GM18861 (cell line): ENCODE data around the gene WDFY2.

ENCODE experiments used
- ATAC-seq: cut with Tn5 transposase; IDR thresholded peaks from one replicate; pipeline ENCODE4 v1.9.1; 2021; ENCODE audit not compliant: unreplicated experiment

WDFY2 gene

GRCh38 chr13:51600703-51601102 is 16.4 kb downstream of the WDFY2 start:
- ATAC-seq, result no peak

GRCh38 chr13:51601601-51602565 is 17.6 kb downstream of the WDFY2 start:
- no peak for ATAC-seq

- no peak for ATAC-seq
Measured at GRCh38 chr13:51603716-51604115, 19.5 kb downstream of the WDFY2 start.

GRCh38 chr13:51605698-51606097 is 21.4 kb downstream of the WDFY2 start:
- ATAC-seq, result no peak

- no peak for ATAC-seq
Measured at GRCh38 chr13:51607165-51607564, 22.9 kb downstream of the WDFY2 start.

- ATAC-seq, result no peak
Measured at GRCh38 chr13:51608857-51609406, 24.7 kb downstream of the WDFY2 start.

- ATAC-seq, result no peak
Measured at GRCh38 chr13:51612867-51613266, 28.6 kb downstream of the WDFY2 start.

- no peak for ATAC-seq
Measured at GRCh38 chr13:51613535-51613934, 29.3 kb downstream of the WDFY2 start.

GRCh38 chr13:51614350-51614786 is 30.1 kb downstream of the WDFY2 start:
- ATAC-seq, result peak; percentile 64

- no peak for ATAC-seq
Measured at GRCh38 chr13:51618626-51619025, 34.4 kb downstream of the WDFY2 start.

- no peak for ATAC-seq
Measured at GRCh38 chr13:51619614-51620013, 35.4 kb downstream of the WDFY2 start.

GRCh38 chr13:51620165-51620983 is 36.1 kb downstream of the WDFY2 start:
- no peak for ATAC-seq

GRCh38 chr13:51621602-51622001 is 37.3 kb downstream of the WDFY2 start:
- ATAC-seq, result no peak

- no peak for ATAC-seq
Measured at GRCh38 chr13:51623473-51623872, 39.2 kb downstream of the WDFY2 start.

GRCh38 chr13:51624207-51624606 is 39.9 kb downstream of the WDFY2 start:
- ATAC-seq, result no peak

GRCh38 chr13:51624695-51625345 is 40.6 kb downstream of the WDFY2 start:
- ATAC-seq, result no peak

GRCh38 chr13:51625555-51626345 is 41.5 kb downstream of the WDFY2 start:
- no peak for ATAC-seq

GRCh38 chr13:51626749-51627148 is 42.5 kb downstream of the WDFY2 start:
- ATAC-seq, result no peak

- ATAC-seq, result no peak
Measured at GRCh38 chr13:51628059-51628852, 44.0 kb downstream of the WDFY2 start.
